ENCODE results near the gene GABRB1. TPM values are rescaled to one million over a fixed set of nuclear protein-coding genes. Genes with fewer than 3 reads are reported as not detected.
"Not testable (repeated sequence)": the region's sequence is repeated elsewhere in the genome, so short reads cannot be mapped to it uniquely, and the experiment has no call there.

GABRB1 gene
- total RNA-seq, 1 donor from 2014 or later = not detected

GRCh38 chr4:47374477-47374876, 343.1 kb downstream of the GABRB1 start:
- no peak for ATAC-seq
- DNase-seq (ENCODE audit: low spot score) = no peak

GRCh38 chr4:47378021-47378530, 346.7 kb downstream of the GABRB1 start:
- not testable (repeated sequence) for DNase-seq (ENCODE audit: low spot score); ATAC-seq

GRCh38 chr4:47381172-47381571, 349.8 kb downstream of the GABRB1 start:
- no peak for DNase-seq (ENCODE audit: low spot score)
- no peak for ATAC-seq

- no peak for DNase-seq (ENCODE audit: low spot score)
- ATAC-seq = no peak
These were observed 351.5 kb downstream of the GABRB1 start for GRCh38 chr4:47382846-47383360.

- DNase-seq (ENCODE audit: low spot score) = no peak
- ATAC-seq = peak; percentile 64
These were observed 352.6 kb downstream of the GABRB1 start for GRCh38 chr4:47383829-47384427.

- ATAC-seq (no peak), DNase-seq (ENCODE audit: low spot score) (no peak)
These were observed 354.8 kb downstream of the GABRB1 start for GRCh38 chr4:47386146-47386545.

GRCh38 chr4:47386561-47387235, 355.3 kb downstream of the GABRB1 start:
- ATAC-seq = no peak
- no peak for DNase-seq (ENCODE audit: low spot score)

GRCh38 chr4:47390428-47391125, 359.2 kb downstream of the GABRB1 start:
- DNase-seq (ENCODE audit: low spot score) (no peak), ATAC-seq (no peak)

GRCh38 chr4:47391256-47391655, 359.9 kb downstream of the GABRB1 start:
- DNase-seq (ENCODE audit: low spot score) (no peak), ATAC-seq (no peak)

- no peak for DNase-seq (ENCODE audit: low spot score)
- no peak for ATAC-seq
These were observed 375.0 kb downstream of the GABRB1 start for GRCh38 chr4:47406408-47406807.

- ATAC-seq = no peak
- DNase-seq (ENCODE audit: low spot score) = no peak
These were observed 378.9 kb downstream of the GABRB1 start for GRCh38 chr4:47410271-47410670.

GRCh38 chr4:47413521-47413920, 382.2 kb downstream of the GABRB1 start:
- no peak for DNase-seq (ENCODE audit: low spot score)

GRCh38 chr4:47415719-47416118, 384.4 kb downstream of the GABRB1 start:
- ATAC-seq (no peak), DNase-seq (ENCODE audit: low spot score) (no peak)

More at GRCh38 chr4:47413521-47413920, 382.2 kb downstream of the GABRB1 start:
- ATAC-seq = no peak

- DNase-seq (ENCODE audit: low spot score) (no peak), ATAC-seq (peak; percentile 74)
These were observed 386.8 kb downstream of the GABRB1 start for GRCh38 chr4:47418147-47418546.

- ATAC-seq (no peak), DNase-seq (ENCODE audit: low spot score) (no peak)
These were observed 387.9 kb downstream of the GABRB1 start for GRCh38 chr4:47419296-47419695.

GRCh38 chr4:47425628-47426027, 394.3 kb downstream of the GABRB1 start:
- DNase-seq (ENCODE audit: low spot score) (no peak), ATAC-seq (no peak)

GRCh38 chr4:47427935-47428334, 396.6 kb downstream of the GABRB1 start:
- no peak for ATAC-seq
- DNase-seq (ENCODE audit: low spot score) = no peak

- DNase-seq (ENCODE audit: low spot score) (no peak), ATAC-seq (no peak)
These were observed 401.4 kb downstream of the GABRB1 start for GRCh38 chr4:47432749-47433148.

GRCh38 chr4:47434931-47435330, 403.6 kb downstream of the GABRB1 start:
- ATAC-seq = no peak

GRCh38 chr4:47442980-47443379, 411.6 kb downstream of the GABRB1 start:
- ATAC-seq (no peak), DNase-seq (ENCODE audit: low spot score) (no peak)

More at GRCh38 chr4:47434931-47435330, 403.6 kb downstream of the GABRB1 start:
- no peak for DNase-seq (ENCODE audit: low spot score)

GRCh38 chr4:47444031-47444430, 412.7 kb downstream of the GABRB1 start:
- no peak for DNase-seq (ENCODE audit: low spot score)
- ATAC-seq = no peak

- ATAC-seq = no peak
- no peak for DNase-seq (ENCODE audit: low spot score)
These were observed 420.3 kb downstream of the GABRB1 start for GRCh38 chr4:47451657-47452056.
